GM23338 (cell line): ENCODE measurements around the gene EXOC3L4. TPM values are rescaled to one million over a fixed set of nuclear protein-coding genes. Genes with fewer than 3 reads are reported as not detected.

Experiments
- ATAC-seq: fragments of 200-7000 bp; cut with Tn5 transposase; 3 replicates; pipeline ENCODE4 v1.9.1; 2020
- DNase-seq: peaks from one replicate; pipeline ENCODE4 v3.0.0-alpha.2; 2015; ENCODE audit warnings: low spot score
- H2AFZ ChIP-seq: fragments of 200-600 bp; sonication (generic); 2 replicates; pipeline ENCODE4 v1.8.0; 2016; ENCODE audit warnings: antibody characterized with exemption, mild to moderate bottlenecking, moderate library complexity
- H3F3A ChIP-seq: fragments of 200-600 bp; sonication (generic); replicated peaks from 2 replicates; pipeline ENCODE4 v1.8.0; 2017; ENCODE audit warnings: antibody characterized with exemption, mixed run types, low read depth
- H3K27ac ChIP-seq: fragments of 200-600 bp; sonication (generic); 2 replicates; pipeline ENCODE4 v1.6.1; 2016; ENCODE audit warnings: low read depth
- H3K27me3 ChIP-seq: fragments of 200-600 bp; sonication (generic); 2 replicates; pipeline ENCODE4 v1.8.0; 2016; ENCODE audit warnings: mild to moderate bottlenecking, mixed run types, moderate library complexity; ENCODE audit not compliant: insufficient read depth
- H3K36me3 ChIP-seq: fragments of 200-600 bp; sonication (generic); 2 replicates; pipeline ENCODE4 v1.8.0; 2016; ENCODE audit warnings: mild to moderate bottlenecking; ENCODE audit not compliant: insufficient read depth
- H3K4me1 ChIP-seq: fragments of 200-600 bp; sonication (generic); 2 replicates; pipeline ENCODE4 v1.8.0; 2016; ENCODE audit warnings: mild to moderate bottlenecking, moderate library complexity; ENCODE audit not compliant: insufficient read depth
- H3K4me2 ChIP-seq: fragments of 200-600 bp; sonication (generic); 2 replicates; pipeline ENCODE4 v1.7.1; 2017; ENCODE audit warnings: mixed run types
- H3K4me3 ChIP-seq: fragments of 200-600 bp; sonication (generic); 2 replicates; pipeline ENCODE4 v1.6.1; 2016; ENCODE audit warnings: mixed run types
- H3K79me2 ChIP-seq: fragments of 200-600 bp; sonication (generic); replicated peaks from 2 replicates; pipeline ENCODE4 v1.8.0; 2017; ENCODE audit warnings: mild to moderate bottlenecking; ENCODE audit not compliant: insufficient read depth
- H3K9me2 ChIP-seq: fragments of 200-600 bp; sonication (generic); 2 replicates; pipeline ENCODE4 v1.8.0; 2017; ENCODE audit not compliant: insufficient read depth
- H4K20me1 ChIP-seq: fragments of 200-600 bp; sonication (generic); replicated peaks from 2 replicates; pipeline ENCODE4 v1.8.0; 2017; ENCODE audit warnings: mild to moderate bottlenecking; ENCODE audit not compliant: insufficient read depth
- H3K27ac Mint-ChIP-seq: 2 replicates; pipeline ENCODE4 v1.8.0; 2020; ENCODE audit warnings: inconsistent platforms, mild to moderate bottlenecking, moderate library complexity, mixed read lengths
- H3K27me3 Mint-ChIP-seq: 3 replicates; pipeline ENCODE4 v1.8.0; 2022; ENCODE audit warnings: low read depth, mild to moderate bottlenecking, moderate library complexity, mixed read lengths, inconsistent platforms; ENCODE audit not compliant: insufficient read depth, poor library complexity
- H3K36me3 Mint-ChIP-seq: 3 replicates; pipeline ENCODE4 v1.8.0; 2021; ENCODE audit warnings: low read depth, mild to moderate bottlenecking, inconsistent platforms, moderate library complexity, mixed read lengths
- H3K4me1 Mint-ChIP-seq: 3 replicates; pipeline ENCODE4 v1.8.0; 2020; ENCODE audit warnings: mild to moderate bottlenecking, inconsistent platforms, mixed read lengths
- H3K4me3 Mint-ChIP-seq: 3 replicates; pipeline ENCODE4 v1.8.0; 2021; ENCODE audit warnings: moderate library complexity, mild to moderate bottlenecking, inconsistent platforms, mixed read lengths
- H3K9me3 Mint-ChIP-seq: 3 replicates; pipeline ENCODE4 v1.8.0; 2020; ENCODE audit warnings: moderate library complexity, mild to moderate bottlenecking, inconsistent platforms, mixed read lengths
- CREB1 ChIP-seq: fragments of 250-450 bp; sonication (Bioruptor Pico); IDR thresholded peaks from 2 replicates; pipeline ENCODE4 v1.5.0; 2020; ENCODE audit warnings: low read depth, mild to moderate bottlenecking, moderate library complexity
- ETS1 ChIP-seq: IDR thresholded peaks from 2 replicates; pipeline ENCODE4 v1.6.1; 2016; ENCODE audit warnings: antibody characterized with exemption
- EZH2phosphoT487 ChIP-seq: fragments of 200-600 bp; sonication (generic); IDR thresholded peaks from one replicate; pipeline ENCODE4 v1.8.1; 2018; ENCODE audit warnings: antibody characterized with exemption; ENCODE audit not compliant: unreplicated experiment
- NANOG ChIP-seq: IDR thresholded peaks from 2 replicates; pipeline ENCODE4 v1.6.1; 2016; ENCODE audit warnings: antibody characterized with exemption, borderline replicate concordance
- POLR2AphosphoS5 ChIP-seq: IDR thresholded peaks from 2 replicates; pipeline ENCODE4 v1.6.1; 2016; ENCODE audit warnings: antibody characterized with exemption, low read depth
- STAT1 ChIP-seq: IDR thresholded peaks from one replicate; pipeline ENCODE4 v1.6.1; 2016; ENCODE audit warnings: antibody characterized with exemption; ENCODE audit not compliant: unreplicated experiment
- ZNF114 ChIP-seq: fragments of 250-450 bp; sonication (Bioruptor Pico); IDR thresholded peaks from 2 replicates; pipeline ENCODE4 v1.5.0; 2020; ENCODE audit warnings: mild to moderate bottlenecking, moderate library complexity
- ZNF331 ChIP-seq: fragments of 250-450 bp; sonication (Bioruptor Pico); IDR thresholded peaks from 2 replicates; pipeline ENCODE4 v1.5.0; 2020; ENCODE audit warnings: low read depth, mild to moderate bottlenecking, moderate library complexity
- polyA plus RNA-seq: library from polyadenylated mRNA; unstranded; fragments of >200 nt; fragmentation: Nextera tagmentation; extraction: Ambion mirVana; gene quantifications from 2 replicates; pipeline ENCODE4 v1.2.1, GENCODE V29; 2016
- total RNA-seq: library from RNA; depleted of rRNA; stranded (reverse); fragments of >200 nt; shearing (Covaris generic); gene quantifications from 2 replicates; pipeline ENCODE4 v1.2.3, GENCODE V29; 2014
- TF ChIP-seq, protein P1 (sequence below): IDR thresholded peaks from one replicate; pipeline ENCODE4 v1.6.1; 2018; ENCODE audit warnings: antibody characterized with exemption; ENCODE audit not compliant: unreplicated experiment
- TF ChIP-seq, protein P2 (sequence below): fragments of 250-450 bp; sonication (Bioruptor Pico); IDR thresholded peaks from 2 replicates; pipeline ENCODE4 v1.5.0; 2020; ENCODE audit warnings: mild to moderate bottlenecking, moderate library complexity

EXOC3L4 gene
- total and polyA plus RNA-seq, 2 experiments from 2014 or later = not detected

DNA sequence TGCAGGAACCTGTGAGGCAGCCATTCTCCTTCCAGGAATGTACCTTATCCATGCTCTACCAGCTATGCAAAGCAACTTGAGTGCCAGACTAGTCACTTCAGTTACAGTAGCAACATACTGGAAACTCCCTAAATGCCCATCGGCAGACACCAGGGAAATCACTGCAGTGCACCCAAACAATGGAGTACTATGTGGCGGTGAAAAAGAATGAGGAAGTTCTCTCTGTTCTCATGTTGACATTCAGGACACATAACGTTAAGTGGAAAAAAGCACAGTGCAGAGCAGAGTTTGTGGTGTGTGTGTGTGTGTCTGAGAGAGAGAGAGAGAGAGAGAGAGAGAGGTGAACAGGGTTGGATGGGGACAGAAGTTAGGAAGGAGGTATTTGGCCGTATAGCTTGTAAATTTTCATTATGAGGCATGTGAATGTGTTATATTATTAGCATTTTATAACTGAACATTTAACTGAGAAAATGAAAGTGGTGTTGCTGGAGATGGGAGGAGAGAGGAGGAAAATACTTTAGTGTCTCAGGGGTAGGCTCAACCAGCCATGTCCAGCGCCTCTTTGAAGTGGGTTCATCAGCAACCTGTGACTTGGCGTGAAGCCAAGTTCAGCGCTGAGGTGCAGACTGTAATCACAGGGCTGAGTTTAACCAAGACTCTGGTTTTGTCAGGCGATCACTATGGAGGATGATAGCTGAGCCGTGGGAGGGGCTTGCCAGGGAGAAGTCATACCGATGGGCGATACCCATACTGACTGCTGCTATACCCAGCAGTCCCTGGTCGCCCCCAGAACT lies 46.0 kb downstream of the EXOC3L4 start:
- H4K20me1 ChIP-seq = no peaks in the 10 kb centered on the region
- no peaks in the 10 kb centered on the region for H3K9me2 ChIP-seq
- peaks cover 16% of the 10 kb centered on the region for H3K4me1 ChIP-seq
- DNase-seq = no peak
- no peak overlapping the region for H3K4me2 ChIP-seq
- Mint-ChIP-seq H3K36me3 (no peaks in the 10 kb centered on the region), H3K4me3 (no peak overlapping the region), H3K9me3 (no peaks in the 10 kb centered on the region; the same call in 2 of the 3 replicates), H3K27me3 (peaks cover 21% of the 10 kb centered on the region), H3K27ac (no peak overlapping the region), H3K4me1 (peaks cover 38% of the 10 kb centered on the region)
- no peak overlapping the region for H2AFZ ChIP-seq
- no peak overlapping the region for H3K27ac ChIP-seq
- H3F3A ChIP-seq = 0 out of 2 replicates have a peak, but pooled peaks cover 2% of the 10 kb centered on the region
- TF ChIP-seq, protein P1, sequence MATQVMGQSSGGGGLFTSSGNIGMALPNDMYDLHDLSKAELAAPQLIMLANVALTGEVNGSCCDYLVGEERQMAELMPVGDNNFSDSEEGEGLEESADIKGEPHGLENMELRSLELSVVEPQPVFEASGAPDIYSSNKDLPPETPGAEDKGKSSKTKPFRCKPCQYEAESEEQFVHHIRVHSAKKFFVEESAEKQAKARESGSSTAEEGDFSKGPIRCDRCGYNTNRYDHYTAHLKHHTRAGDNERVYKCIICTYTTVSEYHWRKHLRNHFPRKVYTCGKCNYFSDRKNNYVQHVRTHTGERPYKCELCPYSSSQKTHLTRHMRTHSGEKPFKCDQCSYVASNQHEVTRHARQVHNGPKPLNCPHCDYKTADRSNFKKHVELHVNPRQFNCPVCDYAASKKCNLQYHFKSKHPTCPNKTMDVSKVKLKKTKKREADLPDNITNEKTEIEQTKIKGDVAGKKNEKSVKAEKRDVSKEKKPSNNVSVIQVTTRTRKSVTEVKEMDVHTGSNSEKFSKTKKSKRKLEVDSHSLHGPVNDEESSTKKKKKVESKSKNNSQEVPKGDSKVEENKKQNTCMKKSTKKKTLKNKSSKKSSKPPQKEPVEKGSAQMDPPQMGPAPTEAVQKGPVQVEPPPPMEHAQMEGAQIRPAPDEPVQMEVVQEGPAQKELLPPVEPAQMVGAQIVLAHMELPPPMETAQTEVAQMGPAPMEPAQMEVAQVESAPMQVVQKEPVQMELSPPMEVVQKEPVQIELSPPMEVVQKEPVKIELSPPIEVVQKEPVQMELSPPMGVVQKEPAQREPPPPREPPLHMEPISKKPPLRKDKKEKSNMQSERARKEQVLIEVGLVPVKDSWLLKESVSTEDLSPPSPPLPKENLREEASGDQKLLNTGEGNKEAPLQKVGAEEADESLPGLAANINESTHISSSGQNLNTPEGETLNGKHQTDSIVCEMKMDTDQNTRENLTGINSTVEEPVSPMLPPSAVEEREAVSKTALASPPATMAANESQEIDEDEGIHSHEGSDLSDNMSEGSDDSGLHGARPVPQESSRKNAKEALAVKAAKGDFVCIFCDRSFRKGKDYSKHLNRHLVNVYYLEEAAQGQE = no peak
- no peak for TF ChIP-seq POLR2AphosphoS5
- TF ChIP-seq EZH2phosphoT487 = no peak
- no peak for TF ChIP-seq NANOG
- TF ChIP-seq ZNF114 (CRISPR knock-in tag) = no peak
- no peak for TF ChIP-seq CREB1 (CRISPR knock-in tag)
- TF ChIP-seq STAT1 = no peak
- TF ChIP-seq ETS1 = no peak
- TF ChIP-seq, protein P2, sequence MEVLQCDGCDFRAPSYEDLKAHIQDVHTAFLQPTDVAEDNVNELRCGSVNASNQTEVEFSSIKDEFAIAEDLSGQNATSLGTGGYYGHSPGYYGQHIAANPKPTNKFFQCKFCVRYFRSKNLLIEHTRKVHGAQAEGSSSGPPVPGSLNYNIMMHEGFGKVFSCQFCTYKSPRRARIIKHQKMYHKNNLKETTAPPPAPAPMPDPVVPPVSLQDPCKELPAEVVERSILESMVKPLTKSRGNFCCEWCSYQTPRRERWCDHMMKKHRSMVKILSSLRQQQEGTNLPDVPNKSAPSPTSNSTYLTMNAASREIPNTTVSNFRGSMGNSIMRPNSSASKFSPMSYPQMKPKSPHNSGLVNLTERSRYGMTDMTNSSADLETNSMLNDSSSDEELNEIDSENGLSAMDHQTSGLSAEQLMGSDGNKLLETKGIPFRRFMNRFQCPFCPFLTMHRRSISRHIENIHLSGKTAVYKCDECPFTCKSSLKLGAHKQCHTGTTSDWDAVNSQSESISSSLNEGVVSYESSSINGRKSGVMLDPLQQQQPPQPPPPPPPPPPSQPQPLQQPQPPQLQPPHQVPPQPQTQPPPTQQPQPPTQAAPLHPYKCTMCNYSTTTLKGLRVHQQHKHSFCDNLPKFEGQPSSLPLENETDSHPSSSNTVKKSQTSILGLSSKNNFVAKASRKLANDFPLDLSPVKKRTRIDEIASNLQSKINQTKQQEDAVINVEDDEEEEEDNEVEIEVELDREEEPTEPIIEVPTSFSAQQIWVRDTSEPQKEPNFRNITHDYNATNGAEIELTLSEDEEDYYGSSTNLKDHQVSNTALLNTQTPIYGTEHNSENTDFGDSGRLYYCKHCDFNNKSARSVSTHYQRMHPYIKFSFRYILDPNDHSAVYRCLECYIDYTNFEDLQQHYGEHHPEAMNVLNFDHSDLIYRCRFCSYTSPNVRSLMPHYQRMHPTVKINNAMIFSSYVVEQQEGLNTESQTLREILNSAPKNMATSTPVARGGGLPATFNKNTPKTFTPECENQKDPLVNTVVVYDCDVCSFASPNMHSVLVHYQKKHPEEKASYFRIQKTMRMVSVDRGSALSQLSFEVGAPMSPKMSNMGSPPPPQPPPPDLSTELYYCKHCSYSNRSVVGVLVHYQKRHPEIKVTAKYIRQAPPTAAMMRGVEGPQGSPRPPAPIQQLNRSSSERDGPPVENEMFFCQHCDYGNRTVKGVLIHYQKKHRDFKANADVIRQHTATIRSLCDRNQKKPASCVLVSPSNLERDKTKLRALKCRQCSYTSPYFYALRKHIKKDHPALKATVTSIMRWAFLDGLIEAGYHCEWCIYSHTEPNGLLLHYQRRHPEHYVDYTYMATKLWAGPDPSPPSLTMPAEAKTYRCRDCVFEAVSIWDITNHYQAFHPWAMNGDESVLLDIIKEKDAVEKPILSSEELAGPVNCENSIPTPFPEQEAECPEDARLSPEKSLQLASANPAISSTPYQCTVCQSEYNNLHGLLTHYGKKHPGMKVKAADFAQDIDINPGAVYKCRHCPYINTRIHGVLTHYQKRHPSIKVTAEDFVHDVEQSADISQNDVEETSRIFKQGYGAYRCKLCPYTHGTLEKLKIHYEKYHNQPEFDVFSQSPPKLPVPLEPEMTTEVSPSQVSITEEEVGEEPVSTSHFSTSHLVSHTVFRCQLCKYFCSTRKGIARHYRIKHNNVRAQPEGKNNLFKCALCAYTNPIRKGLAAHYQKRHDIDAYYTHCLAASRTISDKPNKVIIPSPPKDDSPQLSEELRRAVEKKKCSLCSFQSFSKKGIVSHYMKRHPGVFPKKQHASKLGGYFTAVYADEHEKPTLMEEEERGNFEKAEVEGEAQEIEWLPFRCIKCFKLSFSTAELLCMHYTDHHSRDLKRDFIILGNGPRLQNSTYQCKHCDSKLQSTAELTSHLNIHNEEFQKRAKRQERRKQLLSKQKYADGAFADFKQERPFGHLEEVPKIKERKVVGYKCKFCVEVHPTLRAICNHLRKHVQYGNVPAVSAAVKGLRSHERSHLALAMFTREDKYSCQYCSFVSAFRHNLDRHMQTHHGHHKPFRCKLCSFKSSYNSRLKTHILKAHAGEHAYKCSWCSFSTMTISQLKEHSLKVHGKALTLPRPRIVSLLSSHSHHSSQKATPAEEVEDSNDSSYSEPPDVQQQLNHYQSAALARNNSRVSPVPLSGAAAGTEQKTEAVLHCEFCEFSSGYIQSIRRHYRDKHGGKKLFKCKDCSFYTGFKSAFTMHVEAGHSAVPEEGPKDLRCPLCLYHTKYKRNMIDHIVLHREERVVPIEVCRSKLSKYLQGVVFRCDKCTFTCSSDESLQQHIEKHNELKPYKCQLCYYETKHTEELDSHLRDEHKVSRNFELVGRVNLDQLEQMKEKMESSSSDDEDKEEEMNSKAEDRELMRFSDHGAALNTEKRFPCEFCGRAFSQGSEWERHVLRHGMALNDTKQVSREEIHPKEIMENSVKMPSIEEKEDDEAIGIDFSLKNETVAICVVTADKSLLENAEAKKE (CRISPR knock-in tag) = no peak
- TF ChIP-seq ZNF331 (CRISPR knock-in tag) = no peak
- ATAC-seq = peak; percentile 13
- no peaks in the 10 kb centered on the region for H3K79me2 ChIP-seq
- H3K4me3 ChIP-seq = no peak overlapping the region
- H3K27me3 ChIP-seq = peaks cover 32% of the 10 kb centered on the region
- no peaks in the 10 kb centered on the region for H3K36me3 ChIP-seq
